ENCODE measurements around the gene SIX3. TPM values are rescaled to one million over a fixed set of nuclear protein-coding genes. Genes with fewer than 3 reads are reported as not detected.

SIX3 gene
- total RNA-seq, 1 donor from 2014 or later = not detected

DNA sequence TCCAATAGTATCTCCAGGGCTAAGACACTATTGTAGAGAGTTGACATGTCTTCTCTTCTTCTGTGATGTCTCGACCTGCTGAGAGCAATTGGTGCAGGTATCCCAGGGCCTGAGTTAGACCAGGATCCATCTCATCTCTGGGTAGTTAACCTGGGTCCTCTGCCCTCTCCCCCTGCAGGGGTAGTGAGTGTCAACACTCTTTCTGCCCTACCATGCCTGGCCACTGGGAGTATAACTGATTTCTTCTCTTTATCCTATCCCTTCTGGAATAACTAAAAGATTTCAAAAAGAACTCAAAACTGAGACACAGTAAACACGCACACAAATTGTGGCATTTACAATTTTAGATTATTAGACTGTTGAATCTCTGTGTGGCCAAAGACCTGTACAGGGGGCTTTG lies 20.8 kb upstream of the SIX3 start:
- intact Hi-C loops (cut with DNase I) = no loop called here
- no peak for DNase-seq (ENCODE audit: low spot score in 2 of 2)
- Histone ChIP-seq H3K27me3 (no peaks in the 10 kb centered on the region), H3K9me3 (no peaks in the 10 kb centered on the region), H3K4me3 (no peak overlapping the region), H3K36me3 (no peaks in the 10 kb centered on the region), H3K27ac (no peak overlapping the region), H3K4me1 (no peaks in the 10 kb centered on the region)
- TF ChIP-seq, protein P1, sequence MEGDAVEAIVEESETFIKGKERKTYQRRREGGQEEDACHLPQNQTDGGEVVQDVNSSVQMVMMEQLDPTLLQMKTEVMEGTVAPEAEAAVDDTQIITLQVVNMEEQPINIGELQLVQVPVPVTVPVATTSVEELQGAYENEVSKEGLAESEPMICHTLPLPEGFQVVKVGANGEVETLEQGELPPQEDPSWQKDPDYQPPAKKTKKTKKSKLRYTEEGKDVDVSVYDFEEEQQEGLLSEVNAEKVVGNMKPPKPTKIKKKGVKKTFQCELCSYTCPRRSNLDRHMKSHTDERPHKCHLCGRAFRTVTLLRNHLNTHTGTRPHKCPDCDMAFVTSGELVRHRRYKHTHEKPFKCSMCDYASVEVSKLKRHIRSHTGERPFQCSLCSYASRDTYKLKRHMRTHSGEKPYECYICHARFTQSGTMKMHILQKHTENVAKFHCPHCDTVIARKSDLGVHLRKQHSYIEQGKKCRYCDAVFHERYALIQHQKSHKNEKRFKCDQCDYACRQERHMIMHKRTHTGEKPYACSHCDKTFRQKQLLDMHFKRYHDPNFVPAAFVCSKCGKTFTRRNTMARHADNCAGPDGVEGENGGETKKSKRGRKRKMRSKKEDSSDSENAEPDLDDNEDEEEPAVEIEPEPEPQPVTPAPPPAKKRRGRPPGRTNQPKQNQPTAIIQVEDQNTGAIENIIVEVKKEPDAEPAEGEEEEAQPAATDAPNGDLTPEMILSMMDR (IDR thresholded peaks at IDR 0.05) = no peak

DNA sequence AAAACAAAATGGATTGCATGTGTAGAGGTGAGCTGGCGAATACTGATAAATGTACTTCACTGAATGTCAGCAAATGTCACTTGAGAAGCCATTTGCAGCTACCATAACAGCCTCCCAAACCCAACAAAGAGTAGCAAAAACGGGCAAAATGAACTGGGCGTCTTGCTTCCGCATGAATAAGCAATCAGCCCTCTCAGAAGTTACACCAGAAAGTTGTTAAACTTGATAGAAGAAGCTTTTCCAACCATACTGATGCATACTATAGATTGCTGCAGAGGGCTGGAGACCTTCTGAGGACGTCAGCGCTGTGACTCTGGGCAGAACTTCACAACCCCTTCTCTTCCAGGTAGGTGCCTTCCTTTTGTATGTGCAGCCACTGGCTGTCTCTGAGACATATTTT lies 18.7 kb upstream of the SIX3 start:
- TF ChIP-seq, protein P1 (IDR thresholded peaks at IDR 0.05) = no peak
- no peak for DNase-seq (ENCODE audit: low spot score in 2 of 2)
- intact Hi-C loops (cut with DNase I) = no loop called here
- no peak overlapping the region for H3K4me3 ChIP-seq
- no peaks in the 10 kb centered on the region for H3K36me3 ChIP-seq
- H3K27ac ChIP-seq = no peak overlapping the region
- no peaks in the 10 kb centered on the region for H3K9me3 ChIP-seq
- H3K27me3 ChIP-seq = no peaks in the 10 kb centered on the region
- H3K4me1 ChIP-seq = no peaks in the 10 kb centered on the region

DNA sequence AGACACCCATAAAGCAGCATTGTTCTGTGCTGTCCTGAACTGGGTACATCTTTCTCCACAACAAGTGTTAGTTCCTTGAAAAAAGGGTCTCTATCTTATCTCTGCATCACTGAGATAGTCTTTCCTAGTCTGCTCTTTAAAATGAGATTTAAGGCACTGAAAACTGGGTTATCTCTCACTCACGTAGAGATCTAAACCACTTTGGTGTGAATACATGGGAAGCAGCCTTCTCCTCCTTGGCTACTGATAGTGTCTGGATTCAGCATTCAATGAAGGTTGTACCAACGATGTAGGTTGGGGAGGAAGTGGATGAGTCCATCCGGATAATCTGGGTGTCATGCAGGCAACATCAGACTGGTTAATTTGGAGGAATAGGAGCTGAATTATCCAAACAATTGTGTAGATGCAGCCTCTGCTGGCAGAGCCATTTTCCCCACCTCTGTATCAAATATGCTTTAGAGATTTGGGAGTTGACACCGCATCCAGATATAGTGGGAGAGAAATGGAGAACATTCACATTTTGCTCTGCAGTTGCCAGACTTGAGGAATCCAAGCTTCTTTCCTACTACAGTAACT lies 15.9 kb upstream of the SIX3 start:
- intact Hi-C loops (cut with DNase I) = no loop called here
- TF ChIP-seq, protein P1 (IDR thresholded peaks at IDR 0.05) = no peak
- H3K27ac ChIP-seq = no peak overlapping the region
- H3K9me3 ChIP-seq = no peaks in the 10 kb centered on the region
- H3K4me1 ChIP-seq = peaks cover 5 to 13% of the 10 kb centered on the region in 2 donors
- no peaks in the 10 kb centered on the region for H3K36me3 ChIP-seq
- no peak for DNase-seq (ENCODE audit: low spot score in 2 of 2)
- H3K4me3 ChIP-seq = no peak overlapping the region
- H3K27me3 ChIP-seq = peaks cover 8% of the 10 kb centered on the region

DNA sequence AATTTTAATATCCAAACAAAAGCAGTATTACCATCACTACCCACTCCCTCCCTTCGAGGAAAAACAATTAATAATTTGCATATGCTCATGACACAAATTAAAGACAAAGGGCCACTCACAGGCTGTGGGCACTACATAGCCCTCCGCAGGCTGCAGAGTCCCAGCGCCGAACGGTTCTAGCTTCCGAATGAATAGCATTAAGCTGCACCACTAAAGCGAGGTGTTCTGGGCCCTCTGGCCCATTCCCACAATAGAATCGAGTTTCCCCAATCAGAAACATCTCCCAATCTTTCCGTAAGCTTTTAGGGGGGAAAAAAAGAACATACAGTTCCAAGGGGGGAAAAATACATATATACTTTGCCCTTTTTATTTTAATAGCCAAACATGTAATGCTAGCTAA lies 14.5 kb upstream of the SIX3 start:
- no peaks in the 10 kb centered on the region for H3K36me3 ChIP-seq
- intact Hi-C loops (cut with DNase I) = no loop called here
- H3K27ac ChIP-seq = no peak overlapping the region
- H3K4me3 ChIP-seq = no peak overlapping the region
- TF ChIP-seq, protein P1 (IDR thresholded peaks at IDR 0.05) = no peak
- H3K4me1 ChIP-seq = peaks cover 5 to 13% of the 10 kb centered on the region in 2 donors
- no peaks in the 10 kb centered on the region for H3K9me3 ChIP-seq
- no peak for DNase-seq (ENCODE audit: low spot score in 2 of 2)
- peaks cover 8% of the 10 kb centered on the region for H3K27me3 ChIP-seq

DNA sequence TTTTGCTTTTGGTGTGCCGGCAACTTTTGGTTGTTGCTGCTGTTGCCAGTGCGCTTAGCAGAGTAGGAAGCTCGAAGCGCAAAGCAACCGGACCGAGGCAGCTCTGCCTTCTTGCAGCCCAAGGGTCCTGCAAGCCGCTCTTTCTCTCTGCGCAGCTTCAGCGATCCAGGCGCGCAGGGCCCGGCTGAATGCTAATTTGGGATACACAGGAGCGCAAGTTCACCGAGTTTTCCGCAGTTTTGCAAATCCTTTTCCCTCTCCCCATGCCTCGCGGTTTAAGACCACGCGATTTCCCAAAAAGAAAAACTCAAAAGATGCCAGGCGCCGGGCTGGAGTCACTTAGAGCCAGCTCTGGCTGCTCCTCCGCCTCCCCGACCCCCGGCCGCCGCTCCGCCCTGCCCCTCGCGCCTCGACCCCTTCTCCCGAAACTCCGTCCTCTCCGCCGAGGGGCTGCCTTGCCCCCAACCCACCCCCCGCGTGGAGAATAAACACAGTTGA lies 13.5 kb upstream of the SIX3 start:
- no peaks in the 10 kb centered on the region for H3K36me3 ChIP-seq
- TF ChIP-seq, protein P1 (IDR thresholded peaks at IDR 0.05) = no peak
- intact Hi-C loops (cut with DNase I) = no loop called here
- peak in 1 of 2 donors; percentile 22 for DNase-seq (ENCODE audit: low spot score in 2 of 2)
- no peak overlapping the region for H3K27ac ChIP-seq
- peaks cover 8% of the 10 kb centered on the region for H3K27me3 ChIP-seq
- H3K4me3 ChIP-seq = peak overlapping the region; percentile 45 to 62
- peaks cover 5 to 13% of the 10 kb centered on the region in 2 donors for H3K4me1 ChIP-seq
- H3K9me3 ChIP-seq = no peaks in the 10 kb centered on the region
